Neuronal stem cell (in vitro differentiated cells): Measurements from ENCODE around the gene COQ10B.
"Not testable (repeated sequence)": the region's sequence is repeated elsewhere in the genome, so short reads cannot be mapped to it uniquely, and the experiment has no call there.

Experiments used
- DNase-seq: peaks from one replicate; pipeline ENCODE4 v3.0.0-alpha.2; 2013; ENCODE audit warnings: low spot score
- H2AFZ ChIP-seq: one replicate; pipeline ENCODE4 v1.6.1; 2013; ENCODE audit warnings: mild to moderate bottlenecking, low read length, inconsistent platforms
- H2AK5ac ChIP-seq: 2 replicates; pipeline ENCODE4 v1.6.1; 2013; ENCODE audit warnings: low read depth, mild to moderate bottlenecking, inconsistent platforms, low read length, moderate library complexity, mixed read lengths
- H2BK120ac ChIP-seq: 2 replicates; pipeline ENCODE4 v1.6.1; 2013; ENCODE audit warnings: low read depth, mild to moderate bottlenecking, inconsistent platforms, low read length, moderate library complexity, mixed read lengths
- H2BK12ac ChIP-seq: one replicate; pipeline ENCODE4 v1.6.1; 2013; ENCODE audit warnings: low read length, inconsistent platforms
- H2BK15ac ChIP-seq: 2 replicates; pipeline ENCODE4 v1.6.1; 2013; ENCODE audit warnings: mild to moderate bottlenecking, low read length, inconsistent platforms, mixed read lengths
- H2BK5ac ChIP-seq: one replicate; pipeline ENCODE4 v1.6.1; 2013; ENCODE audit warnings: inconsistent platforms, mild to moderate bottlenecking, low read length, moderate library complexity
- H3K14ac ChIP-seq: one replicate; pipeline ENCODE4 v1.6.1; 2013; ENCODE audit warnings: low read length, inconsistent platforms
- H3K18ac ChIP-seq: 2 replicates; pipeline ENCODE4 v1.6.1; 2013; ENCODE audit warnings: low read length, inconsistent platforms
- H3K23ac ChIP-seq: 2 replicates; pipeline ENCODE4 v1.6.1; 2013; ENCODE audit warnings: low read depth, mild to moderate bottlenecking, mixed read lengths, low read length, inconsistent platforms; ENCODE audit not compliant: poor library complexity
- H3K27ac ChIP-seq: replicated peaks from 3 replicates; pipeline ENCODE4 v1.5.1; 2013; ENCODE audit warnings: low read length, inconsistent platforms
- H3K27me3 ChIP-seq, 3 experiments: 2 replicates each; pipeline ENCODE4 v1.6.1; 2013; ENCODE audit warnings: low read length in 3 of 3, mild to moderate bottlenecking in 2 of 3, inconsistent platforms in 1 of 3, low read depth in 1 of 3, mixed read lengths in 1 of 3, moderate library complexity in 1 of 3; ENCODE audit not compliant: control insufficient read depth in 3 of 3, insufficient read depth in 3 of 3
- H3K36me3 ChIP-seq, 2 donors: replicated peaks in 1 of 2; 2 replicates each; pipeline ENCODE4 v1.6.1; 2013; ENCODE audit warnings: low read length in 2 of 2; ENCODE audit not compliant: control insufficient read depth in 2 of 2, insufficient read depth in 2 of 2
- H3K4ac ChIP-seq: 2 replicates; pipeline ENCODE4 v1.6.1; 2013; ENCODE audit warnings: inconsistent platforms, mild to moderate bottlenecking, low read length, moderate library complexity
- H3K4me1 ChIP-seq, 2 donors: 1 replicate in 1 of 2; 2 replicates in 1 of 2; pipeline ENCODE4 v1.6.1; 2013; ENCODE audit warnings: low read length in 2 of 2, low read depth in 1 of 2; ENCODE audit not compliant: control insufficient read depth in 2 of 2, insufficient read depth in 1 of 2
- H3K4me2 ChIP-seq: one replicate; pipeline ENCODE4 v1.6.1; 2013; ENCODE audit warnings: mild to moderate bottlenecking, low read length, inconsistent platforms; ENCODE audit not compliant: insufficient read depth, poor library complexity, severe bottlenecking
- H3K4me3 ChIP-seq, 2 donors: 2 replicates each; pipeline ENCODE4 v1.5.1; 2013; ENCODE audit warnings: low read length in 2 of 2, mild to moderate bottlenecking in 2 of 2, inconsistent platforms in 1 of 2, moderate library complexity in 1 of 2
- H3K79me1 ChIP-seq: one replicate; pipeline ENCODE4 v1.6.1; 2013; ENCODE audit warnings: low read depth, mild to moderate bottlenecking, inconsistent platforms, low read length, moderate library complexity
- H3K9ac ChIP-seq: one replicate; pipeline ENCODE4 v1.6.1; 2013; ENCODE audit warnings: mild to moderate bottlenecking, low read depth, low read length, inconsistent platforms; ENCODE audit not compliant: poor library complexity
- H3K9me3 ChIP-seq, 2 donors: replicated peaks in 1 of 2; 2 replicates each; pipeline versions ENCODE3 to v1.6.1; 2013; ENCODE audit warnings: low read length in 2 of 2, mild to moderate bottlenecking in 2 of 2, inconsistent platforms in 1 of 2, low read depth in 1 of 2, mixed read lengths in 1 of 2, moderate library complexity in 1 of 2; ENCODE audit not compliant: control insufficient read depth in 2 of 2, insufficient read depth in 1 of 2
- H4K8ac ChIP-seq: one replicate; pipeline ENCODE4 v1.6.1; 2013; ENCODE audit warnings: low read depth, mild to moderate bottlenecking, inconsistent platforms, low read length, moderate library complexity
- H4K91ac ChIP-seq: one replicate; pipeline ENCODE4 v1.6.1; 2013; ENCODE audit warnings: low read length, low read depth, mild to moderate bottlenecking, inconsistent platforms; ENCODE audit not compliant: poor library complexity
- WGBS, 2 donors: extraction: QIAGEN DNeasy Blood & Tissue Kit; methylation state at CpG; one replicate each; pipeline ENCODE4 v1.1.7; 2013; ENCODE audit warnings: missing lambda C conversion rate in 2 of 2, mixed read lengths in 1 of 2; ENCODE audit not compliant: insufficient read length in 2 of 2, insufficient replicate concordance in 1 of 2; ENCODE audit errors: extremely low coverage in 2 of 2; 5-methylcytosine and 5-hydroxymethylcytosine counted together

COQ10B gene

DNA sequence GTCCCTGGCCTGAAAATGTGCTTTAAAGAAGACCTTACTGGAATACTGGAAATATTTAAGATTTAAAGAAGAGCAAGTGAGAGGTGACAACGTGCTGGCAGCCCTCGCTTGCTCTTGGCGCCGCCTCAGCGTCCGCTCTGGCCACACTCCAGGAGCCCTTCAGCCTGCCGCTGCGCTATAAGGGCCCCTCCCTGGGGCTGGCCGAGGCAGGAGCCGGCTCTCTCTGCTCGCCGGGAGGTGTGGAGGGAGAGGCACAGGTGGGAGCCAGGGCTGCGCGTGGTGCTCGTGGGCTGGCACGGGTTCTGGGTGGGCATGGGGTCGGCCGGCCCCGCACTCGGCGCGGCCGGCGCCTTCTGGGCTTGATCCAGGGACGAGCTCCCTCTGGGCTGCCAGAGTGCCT, 2.9 kb upstream of the COQ10B start:
- H2BK5ac ChIP-seq = no peak overlapping the region
- H3K4me2 ChIP-seq = no peak overlapping the region
- no peaks in the 10 kb centered on the region for H3K27me3 ChIP-seq
- no peak overlapping the region for H3K27ac ChIP-seq
- H3K79me1 ChIP-seq = no peaks in the 10 kb centered on the region
- H3K18ac ChIP-seq = no peak overlapping the region
- no peak overlapping the region for H3K4me3 ChIP-seq
- H2BK15ac ChIP-seq = no peak overlapping the region
- H2AFZ ChIP-seq = peak overlapping the region; percentile 30
- no peak overlapping the region for H4K8ac ChIP-seq
- no peak overlapping the region for H2BK12ac ChIP-seq
- no peak overlapping the region for H2BK120ac ChIP-seq
- peaks cover 2 to 4% of the 10 kb centered on the region in 2 donors for H3K4me1 ChIP-seq
- no peak overlapping the region for H2AK5ac ChIP-seq
- H3K4ac ChIP-seq = no peak overlapping the region
- H3K23ac ChIP-seq = no peak overlapping the region
- no peak overlapping the region for H3K14ac ChIP-seq
- no peak overlapping the region for H4K91ac ChIP-seq
- WGBS, 2 donors = no CpG with 5 or more reads among the region's 25 CpGs
- DNase-seq = no peak
- H3K36me3 ChIP-seq = no peaks in the 10 kb centered on the region
- no peaks in the 10 kb centered on the region for H3K9me3 ChIP-seq
- H3K9ac ChIP-seq = peak overlapping the region; percentile 17

DNA sequence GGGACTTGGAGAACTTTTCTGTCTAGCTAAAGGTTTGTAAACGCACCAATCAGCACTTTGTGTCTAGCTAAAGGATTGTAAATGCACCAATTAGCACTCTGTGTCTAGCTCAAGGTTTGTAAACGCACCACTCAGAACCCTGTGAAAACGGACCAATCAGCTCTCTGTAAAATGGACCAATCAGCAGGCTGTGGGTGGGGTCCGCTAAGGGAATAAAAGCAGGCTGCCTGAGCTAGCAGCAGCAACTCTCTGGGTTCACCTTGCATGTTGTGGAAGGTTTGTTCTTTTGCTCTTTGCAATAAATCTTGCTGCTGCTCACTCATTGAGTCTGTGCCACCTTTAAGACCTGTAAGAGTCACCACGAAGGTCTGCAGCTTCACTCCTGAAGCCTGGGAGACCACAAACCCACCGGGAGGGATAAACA, 2.4 kb upstream of the COQ10B start:
- peak overlapping the region; percentile 3 for H3K9ac ChIP-seq
- WGBS, 2 donors = no CpG with 5 or more reads among the region's 6 CpGs

DNA sequence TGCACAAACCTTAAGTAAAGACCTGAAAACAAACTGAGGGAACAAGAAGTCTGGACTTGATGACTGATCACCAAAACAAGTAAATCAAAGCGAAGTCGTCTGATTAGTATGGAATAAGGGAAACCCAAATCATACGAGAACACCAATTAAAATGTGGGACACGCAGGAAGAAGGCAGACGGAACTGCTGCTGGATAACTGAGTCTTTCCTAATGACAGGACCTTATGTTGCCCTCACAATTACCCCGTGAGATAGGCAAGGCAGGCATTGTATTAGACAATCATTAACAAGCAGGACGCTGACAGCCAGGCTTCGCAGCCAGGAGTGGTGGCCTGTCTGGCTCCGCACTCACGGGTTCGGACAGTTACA, 614 bp upstream of the COQ10B start:
- no peak overlapping the region for H4K8ac ChIP-seq
- no peaks in the 10 kb centered on the region for H3K9me3 ChIP-seq
- H3K14ac ChIP-seq = no peak overlapping the region
- no peak overlapping the region for H2BK120ac ChIP-seq
- DNase-seq = no peak
- no peaks in the 10 kb centered on the region for H3K36me3 ChIP-seq
- H2BK12ac ChIP-seq = no peak overlapping the region
- no peak overlapping the region for H3K4ac ChIP-seq
- peak overlapping the region; percentile 48 for H3K4me2 ChIP-seq
- no peak overlapping the region for H3K9ac ChIP-seq
- H2AFZ ChIP-seq = peak overlapping the region; percentile 93
- H2BK15ac ChIP-seq = no peak overlapping the region
- H3K18ac ChIP-seq = no peak overlapping the region
- no peaks in the 10 kb centered on the region for H3K27me3 ChIP-seq
- H4K91ac ChIP-seq = no peak overlapping the region
- no peak overlapping the region for H3K23ac ChIP-seq
- no peak overlapping the region for H2AK5ac ChIP-seq
- no peak overlapping the region for H3K27ac ChIP-seq
- H3K4me1 ChIP-seq = peaks cover 2 to 4% of the 10 kb centered on the region in 2 donors
- WGBS, 2 donors = no CpG with 5 or more reads among the region's 11 CpGs
- H3K4me3 ChIP-seq = peak overlapping the region; percentile 54 to 82
- H2BK5ac ChIP-seq = no peak overlapping the region
- H3K79me1 ChIP-seq = no peaks in the 10 kb centered on the region

More for the DNA sequence above, 2.4 kb upstream of the COQ10B start:
- H2BK12ac ChIP-seq, H3K4ac ChIP-seq, H2BK15ac ChIP-seq, H4K91ac ChIP-seq, H3K14ac ChIP-seq, H2AK5ac ChIP-seq, H2BK120ac ChIP-seq, H3K23ac ChIP-seq, H3K4me1 ChIP-seq, H2BK5ac ChIP-seq, H3K18ac ChIP-seq, H3K36me3 ChIP-seq, H3K79me1 ChIP-seq, H3K9me3 ChIP-seq, H3K27ac ChIP-seq, H3K4me3 ChIP-seq, DNase-seq, H4K8ac ChIP-seq, H3K27me3 ChIP-seq, H3K4me2 ChIP-seq: not testable (repeated sequence)
- H2AFZ ChIP-seq = peak overlapping the region; percentile 77

DNA sequence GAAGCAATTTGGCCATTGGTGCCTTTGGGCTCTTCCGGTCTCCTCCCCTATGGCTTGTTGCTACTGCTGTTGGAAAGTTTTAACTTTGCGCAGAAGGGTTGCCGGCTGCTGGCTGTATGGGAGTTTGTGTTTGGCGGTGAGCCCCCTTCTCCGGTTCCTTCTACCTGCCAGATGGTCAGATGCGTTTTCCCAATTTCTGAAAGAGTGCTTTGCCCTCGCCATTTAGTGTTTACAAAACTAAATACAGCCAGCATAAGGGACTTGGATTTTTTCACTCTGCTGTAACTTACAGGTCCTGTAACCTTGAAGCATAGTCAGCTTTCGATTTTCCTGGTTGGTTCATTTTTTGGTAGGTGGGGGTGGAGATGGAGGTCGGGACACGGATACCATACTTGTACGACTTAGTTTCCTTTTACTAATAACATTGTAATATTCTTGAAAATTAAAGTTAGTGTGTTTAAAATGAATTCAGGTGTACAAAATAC, 604 bp downstream of the COQ10B start:
- H2BK120ac ChIP-seq = no peak overlapping the region
- peak overlapping the region; percentile 91 for H3K9ac ChIP-seq
- H3K9me3 ChIP-seq = no peaks in the 10 kb centered on the region
- peak overlapping the region; percentile 54 to 94 for H3K4me3 ChIP-seq
- H4K8ac ChIP-seq = no peak overlapping the region
- H3K23ac ChIP-seq = no peak overlapping the region
- H3K4me1 ChIP-seq = peaks cover 2 to 4% of the 10 kb centered on the region in 2 donors
- no CpG with 5 or more reads among the region's 11 CpGs for WGBS, 2 donors
- H3K79me1 ChIP-seq = no peaks in the 10 kb centered on the region
- no peaks in the 10 kb centered on the region for H3K27me3 ChIP-seq
- H3K18ac ChIP-seq = peak overlapping the region; percentile 84
- no peak overlapping the region for H3K4ac ChIP-seq
- peak overlapping the region; percentile 71 for H3K4me2 ChIP-seq
- peak overlapping the region; percentile 77 for H2BK5ac ChIP-seq
- H2BK12ac ChIP-seq = no peak overlapping the region
- no peak overlapping the region for H3K14ac ChIP-seq
- H2AK5ac ChIP-seq = no peak overlapping the region
- H2BK15ac ChIP-seq = no peak overlapping the region
- peak overlapping the region; percentile 74 for H2AFZ ChIP-seq
- H4K91ac ChIP-seq = no peak overlapping the region
- DNase-seq = no peak
- H3K36me3 ChIP-seq = no peaks in the 10 kb centered on the region
- H3K27ac ChIP-seq = peak overlapping the region; percentile 83
